ENCODE measurements around the gene ATP6V0D1.

ATP6V0D1 gene

DNA sequence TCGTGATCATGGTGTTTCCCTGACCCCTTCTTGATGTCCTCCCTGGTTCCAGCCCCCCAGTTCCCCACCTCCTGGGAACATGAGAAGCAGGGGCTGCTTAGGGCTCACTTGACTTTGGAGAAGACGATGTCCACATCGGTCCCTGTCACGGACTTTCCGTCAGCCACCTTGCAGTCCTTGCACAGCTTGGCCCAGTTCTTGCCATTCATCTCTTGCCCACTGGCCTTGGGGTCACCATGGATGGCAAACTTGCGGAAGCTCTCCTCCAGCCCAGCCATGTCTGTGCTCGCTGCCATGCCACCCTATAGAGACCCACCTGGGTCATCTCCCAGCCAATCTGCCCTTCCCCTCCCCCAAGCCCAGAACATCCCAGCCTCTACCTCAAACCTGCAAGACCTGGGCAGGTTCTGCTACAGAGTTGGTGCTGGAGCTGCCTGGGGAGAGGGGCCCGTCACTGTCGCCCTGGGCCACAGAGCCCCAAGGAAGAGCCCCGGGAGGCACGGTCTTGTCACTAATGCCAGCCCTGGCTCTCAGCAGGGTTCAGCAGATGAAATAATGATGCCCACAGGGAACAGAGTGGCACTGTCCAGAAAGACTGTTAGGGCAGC, 90.0 kb downstream of the ATP6V0D1 start:
- DNase-seq, result no peak

- DNase-seq, result no peak
Observed at GRCh38 chr16:67389911-67390815, 90.8 kb downstream of the ATP6V0D1 start.

GRCh38 chr16:67388591-67388990, 92.4 kb downstream of the ATP6V0D1 start:
- no peak for DNase-seq

- DNase-seq, result no peak
Observed at GRCh38 chr16:67388191-67388590, 92.8 kb downstream of the ATP6V0D1 start.
